22Rv1 (cell line): ENCODE measurements around the gene TMEM117.

ENCODE experiments used
- H3K27ac ChIP-seq: fragments of 450-650 bp; 2 replicates; pipeline ENCODE4 v1.5.1; 2017
- ZFX ChIP-seq: fragments of 450-650 bp; IDR thresholded peaks from 2 replicates; pipeline ENCODE4 v1.6.1; 2017; ENCODE audit warnings: antibody characterized with exemption, borderline replicate concordance
- TF ChIP-seq, protein P1 (sequence below): fragments of 450-650 bp; IDR thresholded peaks from 2 replicates; pipeline ENCODE4 v1.5.1; 2017; ENCODE audit warnings: mild to moderate bottlenecking

TMEM117 gene

DNA sequence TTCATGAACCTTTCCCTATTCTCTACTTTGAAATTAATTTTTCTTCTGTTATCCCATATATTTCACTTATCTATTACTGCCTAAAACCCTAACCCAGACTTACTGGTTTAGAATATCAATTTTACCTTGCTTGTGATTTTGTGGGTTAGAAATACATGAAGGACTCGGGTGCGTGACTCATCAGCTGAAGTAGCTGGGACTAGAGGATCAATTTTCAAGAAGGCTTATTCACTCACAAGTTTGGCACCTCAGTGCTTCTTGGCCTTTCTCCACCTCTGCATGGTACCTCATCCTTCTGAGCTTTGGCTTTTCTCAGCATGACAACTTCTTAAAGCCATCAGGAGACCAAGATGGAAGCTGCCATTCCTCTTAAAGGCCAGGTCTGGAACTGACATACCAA is 57.8 kb downstream of the TMEM117 start:
- TF ChIP-seq, protein P1, sequence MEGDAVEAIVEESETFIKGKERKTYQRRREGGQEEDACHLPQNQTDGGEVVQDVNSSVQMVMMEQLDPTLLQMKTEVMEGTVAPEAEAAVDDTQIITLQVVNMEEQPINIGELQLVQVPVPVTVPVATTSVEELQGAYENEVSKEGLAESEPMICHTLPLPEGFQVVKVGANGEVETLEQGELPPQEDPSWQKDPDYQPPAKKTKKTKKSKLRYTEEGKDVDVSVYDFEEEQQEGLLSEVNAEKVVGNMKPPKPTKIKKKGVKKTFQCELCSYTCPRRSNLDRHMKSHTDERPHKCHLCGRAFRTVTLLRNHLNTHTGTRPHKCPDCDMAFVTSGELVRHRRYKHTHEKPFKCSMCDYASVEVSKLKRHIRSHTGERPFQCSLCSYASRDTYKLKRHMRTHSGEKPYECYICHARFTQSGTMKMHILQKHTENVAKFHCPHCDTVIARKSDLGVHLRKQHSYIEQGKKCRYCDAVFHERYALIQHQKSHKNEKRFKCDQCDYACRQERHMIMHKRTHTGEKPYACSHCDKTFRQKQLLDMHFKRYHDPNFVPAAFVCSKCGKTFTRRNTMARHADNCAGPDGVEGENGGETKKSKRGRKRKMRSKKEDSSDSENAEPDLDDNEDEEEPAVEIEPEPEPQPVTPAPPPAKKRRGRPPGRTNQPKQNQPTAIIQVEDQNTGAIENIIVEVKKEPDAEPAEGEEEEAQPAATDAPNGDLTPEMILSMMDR, result no peak
- TF ChIP-seq ZFX, result no peak
- no peak overlapping the region for H3K27ac ChIP-seq

DNA sequence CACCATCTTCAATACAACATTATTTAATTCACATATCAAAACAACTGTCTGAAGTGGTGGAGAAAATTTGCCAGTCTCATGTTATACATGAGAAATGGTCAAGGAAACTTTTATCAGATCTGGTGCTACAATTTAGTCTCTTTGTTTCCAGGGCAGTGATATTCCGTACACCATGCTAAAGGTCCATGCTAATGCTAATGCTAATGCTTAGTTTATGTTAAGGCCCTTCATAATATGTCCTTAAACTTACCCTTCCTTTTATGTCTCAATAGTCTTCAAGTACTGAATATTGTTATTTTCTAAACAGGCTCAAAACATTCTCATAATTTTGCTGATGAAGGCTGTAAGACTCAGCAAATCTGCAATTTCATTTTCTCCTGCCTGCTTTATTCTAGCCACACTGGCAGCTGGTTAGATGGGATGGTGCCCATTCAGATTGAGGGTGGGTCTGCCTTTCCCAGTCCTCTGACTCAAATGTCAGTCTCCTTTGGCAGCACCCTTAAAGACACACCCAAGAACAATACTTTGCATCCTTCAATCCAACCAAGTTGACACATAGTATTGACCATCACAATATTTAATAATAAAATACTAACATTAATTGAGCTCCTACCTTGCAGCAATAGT is 59.8 kb downstream of the TMEM117 start:
- H3K27ac ChIP-seq, result no peak overlapping the region
- TF ChIP-seq ZFX, result no peak
- TF ChIP-seq, protein P1, result no peak

DNA sequence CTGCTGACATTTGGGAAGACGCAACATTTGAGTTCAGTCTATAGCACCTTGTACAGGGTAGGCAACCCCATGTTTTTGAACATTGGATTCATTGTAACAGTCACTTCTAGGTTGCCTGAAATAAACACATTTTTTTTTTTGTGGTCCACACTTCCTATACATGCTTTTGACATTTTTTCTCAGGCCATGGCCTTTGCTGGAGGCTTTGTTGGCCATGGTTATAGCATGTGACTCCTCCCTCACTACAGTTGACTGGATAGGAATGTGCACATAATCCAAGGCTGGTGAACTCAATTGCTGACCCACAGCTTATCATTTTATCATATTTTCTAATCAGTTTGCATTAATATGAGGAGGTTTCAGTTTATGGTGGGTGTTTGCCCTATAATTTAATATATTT is 60.6 kb downstream of the TMEM117 start:
- TF ChIP-seq ZFX, result no peak
- TF ChIP-seq, protein P1, result no peak
- H3K27ac ChIP-seq, result no peak overlapping the region

DNA sequence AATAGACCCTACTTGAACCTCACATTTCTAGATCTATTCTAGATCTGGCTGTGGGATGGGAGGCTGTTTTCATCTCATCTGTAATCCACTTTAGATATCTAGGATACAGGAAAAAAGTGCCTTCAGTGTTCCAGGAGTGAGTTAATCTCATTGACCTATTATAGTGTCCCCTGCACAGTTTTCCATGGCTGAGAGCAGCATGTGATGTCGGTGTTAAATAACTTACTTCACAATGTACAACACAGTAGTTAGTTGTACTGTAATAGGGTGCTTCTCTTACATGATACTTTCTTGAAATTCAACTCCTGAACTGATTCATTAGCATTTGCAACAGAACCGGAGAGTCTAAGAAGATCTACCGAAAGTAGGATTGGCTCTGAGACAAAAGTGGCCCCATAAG is 62.6 kb downstream of the TMEM117 start:
- no peak overlapping the region for H3K27ac ChIP-seq
- no peak for TF ChIP-seq ZFX
- TF ChIP-seq, protein P1, result no peak

DNA sequence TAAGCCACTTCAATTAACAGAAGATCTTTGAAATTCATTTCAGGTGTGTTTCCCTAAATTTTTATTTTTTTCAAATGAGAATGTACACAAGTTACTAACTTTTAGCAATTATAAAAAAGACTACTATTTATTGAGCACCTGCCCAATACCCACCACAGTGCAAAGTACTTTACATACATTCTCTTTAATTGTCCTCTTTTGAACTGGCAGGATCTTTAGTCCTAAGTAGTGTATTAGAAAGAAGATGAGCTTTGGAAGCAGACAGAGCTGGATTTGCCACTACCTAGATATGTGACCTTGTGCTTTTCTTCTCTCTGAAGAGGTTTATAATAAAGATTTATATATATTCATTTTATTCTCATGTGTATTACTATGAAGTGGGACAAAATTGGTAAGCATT is 63.7 kb downstream of the TMEM117 start:
- no peak overlapping the region for H3K27ac ChIP-seq
- TF ChIP-seq ZFX, result no peak
- TF ChIP-seq, protein P1, result no peak

DNA sequence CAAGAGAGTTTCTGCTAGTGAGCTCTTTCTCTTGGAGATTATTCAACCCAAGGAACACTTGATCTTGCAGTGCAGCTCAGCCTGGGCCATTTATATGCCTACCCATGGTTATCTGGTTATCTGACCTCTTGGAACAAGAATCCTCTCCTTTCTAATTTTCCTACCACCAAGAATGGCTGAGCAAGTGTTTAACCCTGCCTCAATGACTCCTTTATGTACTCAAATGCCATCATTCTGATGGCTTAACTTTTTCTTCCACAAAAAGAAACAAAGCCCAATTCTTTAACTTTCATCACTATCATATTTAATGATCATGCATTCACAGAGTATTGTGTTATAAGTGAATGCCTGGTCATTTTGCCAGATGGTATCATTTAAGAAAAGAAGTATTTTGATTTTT is 67.8 kb downstream of the TMEM117 start:
- no peak overlapping the region for H3K27ac ChIP-seq
- no peak for TF ChIP-seq ZFX
- TF ChIP-seq, protein P1, result no peak

DNA sequence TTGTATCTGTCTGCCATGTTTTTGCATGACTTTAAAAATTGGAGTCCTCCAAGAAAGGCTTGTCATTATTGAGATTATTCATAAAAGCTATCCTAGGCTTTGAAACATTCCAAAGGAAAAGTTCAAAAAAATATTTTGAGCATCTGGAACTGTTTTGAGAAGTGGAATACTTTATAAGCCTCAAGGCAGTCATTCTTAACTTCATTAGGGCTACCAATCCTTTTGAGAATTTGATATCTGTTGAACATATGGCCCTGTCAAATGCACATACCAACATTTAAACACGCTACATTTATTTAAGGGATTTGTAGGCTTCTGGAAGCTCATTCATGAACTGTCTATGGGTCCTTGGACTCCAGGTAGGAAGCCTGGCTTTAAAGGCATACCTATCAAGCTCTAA is 77.0 kb downstream of the TMEM117 start:
- no peak overlapping the region for H3K27ac ChIP-seq
- TF ChIP-seq ZFX, result no peak
- TF ChIP-seq, protein P1, result no peak
